NCI-H2029 treated with DMSO at 0.1 percent for 48 hours (cell line): ENCODE measurements around the gene ARHGDIG.

Experiments
- DNase-seq: peaks from one replicate; lab custom pipeline; 2025; lab: John Stamatoyannopoulos, UW

Gene ARHGDIG

DNA sequence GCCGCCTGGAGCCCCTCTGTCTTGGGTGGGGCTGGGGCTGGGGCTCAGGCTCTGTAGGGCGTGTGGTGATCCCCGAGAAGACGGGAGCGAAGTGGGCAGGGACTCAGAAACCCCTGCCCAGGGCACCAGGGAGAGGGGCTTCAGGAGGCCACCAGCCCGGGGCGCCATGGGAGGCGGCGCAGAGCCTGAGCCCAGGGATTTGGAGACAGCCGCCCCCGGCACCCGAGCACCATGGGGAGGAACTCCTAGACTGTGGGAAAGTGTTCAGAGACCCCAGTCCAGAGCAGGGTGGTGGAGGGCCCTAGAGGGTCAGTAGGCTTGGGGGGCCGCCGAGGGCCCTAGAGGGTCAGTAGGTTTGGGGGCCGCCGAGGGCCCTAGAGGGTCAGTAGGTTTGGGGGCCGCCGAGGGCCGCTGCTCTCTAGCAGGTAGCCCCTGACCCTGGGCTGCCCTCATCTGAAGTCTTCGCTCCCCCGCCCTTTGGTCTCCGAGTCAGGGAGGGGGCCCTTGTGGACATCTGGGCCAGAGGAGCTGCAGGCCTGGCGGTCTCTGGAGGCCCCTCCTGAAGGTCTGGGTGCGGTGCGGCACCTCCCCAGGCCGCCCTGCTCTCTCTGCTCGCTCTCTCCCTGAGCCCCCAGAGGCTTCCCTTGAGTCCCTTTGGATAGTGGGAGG lies 734 bp downstream of the ARHGDIG start:
- no peak for DNase-seq

DNA sequence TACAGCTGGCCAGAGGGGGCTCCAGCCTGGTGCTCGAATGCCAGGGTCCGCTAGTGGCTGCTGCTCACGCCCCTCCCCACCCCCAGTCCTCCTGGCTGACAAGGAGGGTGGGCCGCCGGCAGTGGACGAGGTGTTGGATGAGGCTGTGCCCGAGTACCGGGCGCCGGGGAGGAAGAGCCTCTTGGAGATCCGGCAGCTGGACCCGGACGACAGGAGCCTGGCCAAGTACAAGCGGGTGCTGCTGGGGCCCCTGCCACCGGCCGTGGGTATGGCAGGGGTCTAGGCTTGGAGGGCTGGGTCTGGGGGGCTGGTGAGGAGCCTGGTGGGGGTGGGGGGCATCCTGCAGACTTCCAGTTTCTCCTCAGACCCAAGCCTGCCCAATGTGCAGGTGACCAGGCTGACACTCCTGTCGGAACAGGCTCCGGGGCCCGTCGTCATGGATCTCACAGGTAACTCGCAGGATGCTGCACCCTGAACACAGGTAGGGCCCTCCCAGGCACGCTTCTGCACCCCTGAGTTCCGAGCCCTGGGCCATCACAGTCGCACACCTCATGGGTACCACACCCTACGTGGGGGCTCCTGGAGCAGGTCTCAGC lies 1.4 kb downstream of the ARHGDIG start:
- DNase-seq: no peak

DNA sequence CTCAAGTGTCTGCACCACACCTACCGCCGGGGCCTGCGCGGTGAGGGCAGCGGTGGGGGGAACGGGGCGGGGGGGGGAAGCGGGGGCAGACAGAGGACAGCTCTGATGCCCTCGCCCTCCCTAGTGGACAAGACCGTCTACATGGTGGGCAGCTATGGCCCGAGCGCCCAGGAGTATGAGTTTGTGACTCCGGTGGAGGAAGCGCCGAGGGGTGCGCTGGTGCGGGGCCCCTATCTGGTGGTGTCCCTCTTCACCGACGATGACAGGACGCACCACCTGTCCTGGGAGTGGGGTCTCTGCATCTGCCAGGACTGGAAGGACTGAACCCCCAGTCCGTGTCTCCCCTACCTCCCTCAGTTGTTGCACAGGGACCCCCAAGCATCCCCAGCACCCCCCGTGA lies 2.1 kb downstream of the ARHGDIG start:
- no peak for DNase-seq

DNA sequence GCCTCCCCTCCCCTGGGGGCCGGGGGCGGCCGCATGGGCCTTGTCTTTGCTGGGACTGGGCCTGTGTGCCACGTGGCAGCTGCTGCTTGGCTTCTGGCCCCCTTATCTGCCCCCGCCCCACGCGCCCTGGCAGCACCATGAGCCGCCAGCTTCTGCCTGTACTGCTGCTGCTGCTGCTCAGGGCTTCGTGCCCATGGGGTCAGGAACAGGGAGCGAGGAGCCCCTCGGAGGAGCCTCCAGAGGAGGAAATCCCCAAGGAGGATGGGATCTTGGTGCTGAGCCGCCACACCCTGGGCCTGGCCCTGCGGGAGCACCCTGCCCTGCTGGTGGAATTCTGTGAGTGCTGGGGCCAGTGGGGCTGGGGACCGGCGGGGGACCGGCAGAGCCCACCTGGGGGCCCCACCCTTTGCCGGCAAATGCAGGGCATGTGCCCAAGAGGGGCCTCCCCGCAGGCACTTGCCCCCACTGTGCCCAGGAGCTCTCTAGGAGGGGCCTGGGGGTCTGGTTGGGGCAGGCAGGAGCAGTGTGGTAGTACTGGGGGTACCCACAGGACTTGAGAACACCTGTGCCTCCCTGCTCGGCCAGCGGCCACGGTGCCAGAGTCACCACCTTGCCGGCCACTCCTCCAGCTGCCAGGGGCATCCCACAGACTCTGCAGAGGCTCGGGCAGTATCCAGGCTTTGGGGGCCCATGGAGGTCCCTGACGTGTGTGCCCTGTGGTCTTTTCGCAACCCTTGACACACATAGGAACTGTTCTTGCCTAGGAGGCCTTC lies 2.8 kb downstream of the ARHGDIG start, which contains the start of gene PDIA2:
TSS of gene PDIA2 (plus strand) at position 132 of the 773 bp plus-strand sequence. CDS start at position 138, 6 bp downstream.
- no peak for DNase-seq

DNA sequence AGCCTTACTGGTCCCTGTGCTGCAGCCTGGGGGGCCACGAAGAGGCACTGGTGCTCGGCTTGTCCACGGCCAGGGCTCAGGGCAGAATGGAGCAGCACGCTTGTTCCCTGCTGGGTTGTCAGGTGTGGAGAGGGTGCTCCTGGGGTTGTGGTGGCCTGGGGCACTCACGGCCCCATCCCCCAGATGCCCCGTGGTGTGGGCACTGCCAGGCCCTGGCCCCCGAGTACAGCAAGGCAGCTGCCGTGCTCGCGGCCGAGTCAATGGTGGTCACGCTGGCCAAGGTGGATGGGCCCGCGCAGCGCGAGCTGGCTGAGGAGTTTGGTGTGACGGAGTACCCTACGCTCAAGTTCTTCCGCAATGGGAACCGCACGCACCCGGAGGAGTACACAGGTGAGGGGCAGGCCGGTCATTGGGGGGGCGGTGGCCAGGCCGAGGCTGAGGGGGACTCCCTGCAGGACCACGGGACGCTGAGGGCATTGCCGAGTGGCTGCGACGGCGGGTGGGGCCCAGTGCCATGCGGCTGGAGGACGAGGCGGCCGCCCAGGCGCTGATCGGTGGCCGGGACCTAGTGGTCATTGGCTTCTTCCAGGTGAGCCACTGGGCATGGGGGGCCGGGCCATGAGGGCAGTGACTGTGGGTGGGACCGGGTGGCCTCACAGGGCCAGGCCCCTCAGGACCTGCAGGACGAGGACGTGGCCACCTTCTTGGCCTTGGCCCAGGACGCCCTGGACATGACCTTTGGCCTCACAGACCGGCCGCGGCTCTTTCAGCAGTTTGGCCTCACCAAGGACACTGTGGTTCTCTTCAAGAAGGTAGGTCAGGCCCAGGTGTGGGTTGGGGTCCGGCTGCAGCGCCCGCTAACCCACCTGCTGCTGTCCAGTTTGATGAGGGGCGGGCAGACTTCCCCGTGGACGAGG lies 4.1 kb downstream of the ARHGDIG start:
- DNase-seq: no peak

DNA sequence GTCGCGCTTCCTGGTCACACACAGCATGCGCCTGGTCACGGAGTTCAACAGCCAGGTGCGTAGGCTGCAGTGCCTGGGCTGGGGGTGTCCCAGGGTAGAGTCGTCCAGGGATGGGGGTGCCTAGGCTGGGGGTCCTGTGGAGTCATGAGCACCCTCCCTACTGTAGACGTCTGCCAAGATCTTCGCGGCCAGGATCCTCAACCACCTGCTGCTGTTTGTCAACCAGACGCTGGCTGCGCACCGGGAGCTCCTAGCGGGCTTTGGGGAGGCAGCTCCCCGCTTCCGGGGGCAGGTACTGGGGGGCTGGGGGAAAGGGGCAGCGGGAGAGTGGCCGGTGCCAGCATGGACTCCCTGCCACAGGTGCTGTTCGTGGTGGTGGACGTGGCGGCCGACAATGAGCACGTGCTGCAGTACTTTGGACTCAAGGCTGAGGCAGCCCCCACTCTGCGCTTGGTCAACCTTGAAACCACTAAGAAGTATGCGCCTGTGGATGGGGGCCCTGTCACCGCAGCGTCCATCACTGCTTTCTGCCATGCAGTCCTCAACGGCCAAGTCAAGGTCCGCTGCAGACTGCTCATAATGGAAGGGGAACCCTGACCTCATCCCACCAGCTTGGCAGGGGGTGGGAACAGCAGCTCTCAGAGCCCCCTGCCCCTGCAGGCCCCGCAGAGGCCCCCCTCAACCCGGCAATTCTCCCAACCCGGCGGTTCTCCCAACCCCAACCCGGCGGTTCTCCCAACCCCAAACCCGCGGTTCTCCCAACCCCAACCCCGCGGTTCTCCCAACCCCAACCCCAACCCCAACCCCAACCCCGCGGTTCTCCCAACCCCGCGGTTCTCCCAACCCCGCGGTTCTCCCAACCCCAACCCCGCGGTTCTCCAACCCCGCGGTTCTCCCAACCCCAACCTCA lies 5.0 kb downstream of the ARHGDIG start:
- no peak for DNase-seq

DNA sequence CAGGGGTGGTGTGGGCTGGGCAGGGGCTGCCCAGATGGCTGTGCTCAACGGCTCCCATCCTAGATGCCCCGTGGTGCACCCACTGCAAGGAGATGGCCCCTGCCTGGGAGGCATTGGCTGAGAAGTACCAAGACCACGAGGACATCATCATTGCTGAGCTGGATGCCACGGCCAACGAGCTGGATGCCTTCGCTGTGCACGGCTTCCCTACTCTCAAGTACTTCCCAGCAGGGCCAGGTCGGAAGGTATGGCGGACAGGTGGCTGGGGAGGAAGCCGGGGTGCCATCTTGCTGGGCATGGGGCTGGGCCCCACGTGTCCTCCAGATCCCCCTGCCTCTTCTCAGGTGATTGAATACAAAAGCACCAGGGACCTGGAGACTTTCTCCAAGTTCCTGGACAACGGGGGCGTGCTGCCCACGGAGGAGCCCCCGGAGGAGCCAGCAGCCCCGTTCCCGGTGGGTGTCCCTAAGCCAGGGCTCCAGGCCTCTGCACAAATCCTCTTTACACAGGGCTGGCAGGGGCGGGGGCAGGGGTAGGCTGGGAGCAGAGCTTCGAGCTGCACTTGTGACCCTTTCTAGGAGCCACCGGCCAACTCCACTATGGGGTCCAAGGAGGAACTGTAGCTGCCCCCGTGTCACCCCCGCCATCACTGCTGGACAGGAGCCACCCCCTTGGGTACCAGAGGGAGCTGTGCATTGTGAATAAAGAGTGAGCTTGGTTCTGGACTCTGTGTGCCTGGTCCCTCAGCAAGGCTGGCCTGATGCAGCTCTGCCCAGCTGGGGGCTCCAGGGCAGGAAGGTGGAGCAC lies 6.3 kb downstream of the ARHGDIG start:
- DNase-seq: no peak

DNA sequence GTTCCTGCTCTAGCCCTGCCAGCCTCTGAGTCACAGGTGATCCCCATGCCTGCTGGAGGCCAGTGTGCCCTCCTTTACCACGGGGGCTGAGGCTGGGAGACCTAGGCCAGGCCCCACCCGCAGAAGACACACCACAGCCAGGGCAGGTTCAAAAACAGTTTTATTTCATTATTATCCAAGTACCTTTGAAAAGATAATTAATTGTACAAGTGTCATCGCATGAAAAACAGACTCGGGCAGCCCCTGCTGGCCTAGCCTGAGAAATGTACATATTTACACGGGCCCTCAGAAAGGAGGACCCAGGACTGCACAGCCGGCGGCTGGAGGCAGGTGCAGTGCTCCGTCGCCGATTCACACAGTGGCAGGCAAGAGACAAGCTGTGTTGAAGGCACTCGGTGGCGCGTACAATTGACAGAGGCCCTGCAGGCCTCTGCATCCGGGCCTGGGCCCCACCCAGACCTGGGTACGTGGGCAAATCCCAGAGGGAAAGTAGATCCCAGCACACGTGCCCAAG lies 7.0 kb downstream of the ARHGDIG start:
- no peak for DNase-seq

DNA sequence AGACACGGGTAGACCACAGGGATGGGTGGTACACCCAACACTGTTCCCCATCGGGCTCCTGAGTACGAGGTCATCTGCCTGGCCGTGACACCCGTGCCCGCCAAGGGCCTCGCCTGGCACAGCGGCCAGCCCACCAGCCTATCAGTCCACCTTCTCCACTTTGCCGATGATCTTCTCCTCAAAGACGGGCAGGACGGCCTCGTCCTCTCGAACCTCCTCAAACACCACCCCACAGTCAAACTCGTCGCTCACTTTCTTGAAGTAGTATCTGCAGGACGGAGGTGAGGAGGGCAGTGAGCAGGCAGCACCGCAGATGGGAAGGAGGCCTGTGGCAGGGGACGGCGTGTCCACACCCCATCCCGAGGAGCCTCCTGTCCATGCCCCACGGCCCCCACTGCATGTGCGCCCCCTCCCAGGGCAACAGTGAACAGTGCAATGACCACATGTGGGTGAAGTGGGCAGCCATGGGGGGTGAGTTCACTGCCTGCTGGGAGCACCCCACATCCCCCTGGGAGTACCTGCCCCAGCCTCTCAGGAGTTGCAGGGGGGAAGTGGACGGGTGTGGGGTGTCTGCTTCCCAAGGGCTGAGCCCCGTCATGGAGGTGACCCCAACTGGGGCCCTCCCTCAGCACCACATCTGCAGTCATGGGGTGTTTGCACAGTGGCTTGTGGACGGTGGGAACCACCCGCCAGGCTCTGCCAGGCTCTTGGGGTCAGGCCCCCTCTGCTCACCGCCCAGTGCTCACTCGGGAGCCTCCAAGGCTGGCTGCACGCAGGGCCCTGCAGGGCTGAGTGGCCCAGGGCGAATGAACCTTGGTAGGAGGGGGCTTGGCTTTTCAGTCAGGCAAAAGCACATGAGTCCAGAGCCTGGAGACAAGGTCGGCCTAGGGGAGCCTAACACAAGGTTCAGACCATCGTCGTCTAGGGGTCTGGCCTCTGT lies 7.9 kb downstream of the ARHGDIG start:
- no peak for DNase-seq

DNA sequence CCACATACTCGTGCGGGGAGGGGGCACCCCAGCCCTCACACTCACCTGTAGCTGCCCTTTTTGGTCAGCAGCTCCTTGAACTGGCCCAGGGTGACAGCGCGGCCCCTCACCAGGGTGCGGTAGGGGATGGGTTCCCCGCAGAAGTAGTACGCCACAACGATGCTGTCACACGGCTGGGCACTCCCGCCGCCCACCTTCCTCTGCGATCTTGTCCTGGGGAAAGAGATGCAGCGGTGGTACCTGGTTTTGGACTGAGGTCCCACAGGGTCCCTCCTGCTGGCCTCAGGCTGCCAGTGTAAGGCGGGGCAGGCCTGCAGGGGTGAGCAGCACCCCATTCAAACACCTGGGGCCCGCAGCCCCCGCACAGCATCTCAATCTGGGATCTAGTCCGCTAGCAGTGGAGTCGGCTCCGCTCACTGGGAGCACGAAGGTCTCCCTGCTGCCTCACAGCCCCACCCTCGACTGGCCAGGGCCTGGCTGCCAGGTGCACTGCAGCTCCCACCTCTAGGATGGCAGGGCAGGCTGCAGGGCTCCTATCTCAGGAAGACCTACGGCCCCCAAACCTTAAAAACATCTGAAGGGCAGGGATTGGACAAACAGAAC lies 9.1 kb downstream of the ARHGDIG start:
- no peak for DNase-seq

DNA sequence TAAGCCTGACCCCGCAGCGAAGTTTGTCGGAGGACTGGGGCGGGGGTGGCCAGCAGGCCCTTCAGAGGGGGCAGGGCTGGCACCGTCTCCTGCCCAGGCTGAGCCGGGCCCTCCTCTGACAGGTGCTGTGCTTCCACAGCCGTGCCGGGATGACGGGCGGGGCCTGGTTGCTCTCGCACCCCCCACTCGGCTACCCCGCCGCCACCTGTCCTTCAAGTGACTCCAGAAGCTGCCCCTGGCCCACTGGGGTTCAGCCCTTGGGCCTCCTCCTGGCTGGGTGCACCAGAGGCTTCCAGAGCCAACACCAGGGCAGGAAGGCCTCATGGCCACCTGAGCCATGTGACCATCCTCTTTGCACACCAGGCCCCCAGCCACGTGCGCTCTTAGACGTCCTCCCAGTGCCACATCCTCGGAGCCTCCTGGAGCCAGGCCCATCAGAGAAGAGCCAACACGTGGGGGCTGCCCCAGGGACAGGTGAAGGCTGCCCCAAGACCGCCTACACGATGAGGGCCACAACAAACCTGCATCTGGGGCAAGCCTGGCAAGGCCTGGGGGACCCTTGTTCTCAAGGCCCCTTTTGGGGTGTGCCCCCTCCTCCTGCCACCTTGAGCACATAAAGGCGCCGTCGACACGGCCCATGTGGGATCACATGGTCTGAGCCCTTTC lies 9.8 kb downstream of the ARHGDIG start:
- no peak for DNase-seq

DNA sequence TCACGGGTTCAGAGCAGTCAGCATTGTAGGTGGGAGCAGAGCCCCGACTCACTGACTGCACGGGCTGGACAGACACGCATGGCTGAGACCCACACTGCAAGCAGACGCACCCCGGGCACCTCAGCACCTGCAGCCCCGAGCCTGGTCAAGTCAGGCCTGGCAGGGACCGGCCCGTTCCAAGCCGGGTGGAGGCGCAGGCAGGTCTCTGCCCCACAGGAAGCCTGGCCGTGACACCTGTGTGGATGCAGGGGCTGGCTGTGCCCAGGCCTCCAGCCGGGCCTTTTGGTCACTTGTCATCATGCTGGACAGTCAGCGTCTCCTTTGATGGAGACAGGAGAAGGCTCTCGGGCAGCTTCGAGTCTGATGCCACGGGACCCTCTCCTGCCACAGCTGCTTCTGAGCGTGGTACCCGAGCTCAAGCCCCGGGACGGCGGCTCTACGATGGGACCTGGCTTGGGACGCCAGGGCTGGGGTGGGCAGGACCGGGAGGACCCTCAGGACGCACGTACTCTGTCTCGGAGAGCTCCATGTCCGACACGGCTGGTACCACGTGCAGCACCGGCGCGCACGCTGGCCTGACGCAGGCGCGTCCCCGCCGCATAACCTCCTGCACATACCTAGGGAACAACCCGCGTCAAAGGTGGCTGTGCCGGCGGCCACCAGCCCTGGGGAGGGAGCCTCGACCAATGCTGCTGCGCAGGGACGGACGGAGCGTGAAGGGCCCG lies 10.5 kb downstream of the ARHGDIG start:
- DNase-seq: no peak

DNA sequence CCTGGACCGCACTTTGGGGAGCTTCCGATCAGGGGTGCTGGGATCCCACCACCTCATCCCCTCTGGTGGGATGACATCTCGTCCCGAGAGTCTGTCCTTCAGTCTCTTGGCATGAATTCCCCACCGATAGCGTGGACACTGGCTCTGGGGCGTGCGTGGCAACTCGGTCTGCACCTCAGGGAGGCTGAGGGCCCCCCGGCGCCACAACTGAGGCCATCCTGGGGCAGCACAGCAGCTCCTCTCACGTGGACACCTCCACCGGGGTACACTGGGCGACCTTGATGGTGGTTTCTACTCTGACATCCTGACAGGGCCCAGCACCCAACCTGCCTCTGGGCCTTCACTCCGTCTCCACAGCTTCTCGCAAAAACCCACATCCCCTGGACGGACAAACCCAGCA lies 11.1 kb downstream of the ARHGDIG start:
- no peak for DNase-seq

DNA sequence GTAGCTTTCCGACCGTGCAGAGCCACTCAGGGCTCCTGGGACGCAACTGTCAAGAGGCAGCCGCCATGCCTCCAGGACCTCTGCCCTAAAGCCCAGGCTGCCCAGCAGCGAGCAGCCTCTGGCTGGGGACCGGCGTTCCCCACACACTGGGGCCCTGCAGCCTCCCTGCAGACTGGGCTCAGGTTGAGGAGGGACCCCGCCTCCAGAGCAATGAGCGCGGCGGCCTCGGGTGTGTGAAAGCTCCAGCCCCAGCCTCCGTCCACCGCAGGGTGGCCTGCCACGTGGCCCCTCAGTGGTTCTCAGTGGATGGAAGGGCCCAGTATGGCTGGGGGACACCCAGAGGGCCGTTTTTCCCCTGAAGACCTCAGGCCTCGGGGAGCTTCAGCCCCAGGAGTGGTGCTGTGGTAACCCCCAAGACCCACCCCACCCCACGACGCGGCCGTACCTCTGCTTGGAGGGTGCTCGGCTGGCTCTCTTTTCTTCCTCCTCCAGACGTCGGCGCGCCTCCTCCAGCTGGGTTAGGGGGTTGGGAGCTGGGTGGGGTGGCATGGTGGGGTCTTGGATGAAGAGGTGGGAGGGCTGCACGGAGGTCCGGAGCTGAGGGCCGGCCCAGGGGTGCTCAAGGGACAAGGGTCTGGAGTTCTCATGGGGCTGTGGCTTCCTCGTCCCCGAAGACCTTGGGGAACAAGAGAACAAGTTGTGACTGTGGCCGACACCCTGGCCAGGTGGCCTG lies 12.8 kb downstream of the ARHGDIG start:
- DNase-seq: no peak

DNA sequence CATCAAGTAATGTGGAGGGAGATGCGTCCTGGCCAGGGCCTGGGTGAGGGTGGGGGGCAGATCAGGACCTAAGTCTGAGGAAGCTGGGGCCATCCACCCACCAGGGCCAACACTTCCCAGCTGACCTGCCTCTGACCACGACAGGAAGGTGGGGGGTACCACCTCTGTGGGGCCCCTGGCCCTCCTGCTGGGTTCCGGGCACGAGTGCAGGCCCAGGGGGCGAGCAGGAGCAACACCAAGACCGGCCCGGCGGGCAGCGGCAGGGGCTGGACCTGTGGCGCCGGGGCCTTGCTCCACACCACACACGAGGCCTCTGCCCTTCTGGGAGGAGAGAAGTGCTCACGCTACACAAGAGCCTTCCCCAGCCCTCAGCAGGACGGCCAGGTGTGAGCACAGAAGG lies 15.9 kb downstream of the ARHGDIG start:
- no peak for DNase-seq

DNA sequence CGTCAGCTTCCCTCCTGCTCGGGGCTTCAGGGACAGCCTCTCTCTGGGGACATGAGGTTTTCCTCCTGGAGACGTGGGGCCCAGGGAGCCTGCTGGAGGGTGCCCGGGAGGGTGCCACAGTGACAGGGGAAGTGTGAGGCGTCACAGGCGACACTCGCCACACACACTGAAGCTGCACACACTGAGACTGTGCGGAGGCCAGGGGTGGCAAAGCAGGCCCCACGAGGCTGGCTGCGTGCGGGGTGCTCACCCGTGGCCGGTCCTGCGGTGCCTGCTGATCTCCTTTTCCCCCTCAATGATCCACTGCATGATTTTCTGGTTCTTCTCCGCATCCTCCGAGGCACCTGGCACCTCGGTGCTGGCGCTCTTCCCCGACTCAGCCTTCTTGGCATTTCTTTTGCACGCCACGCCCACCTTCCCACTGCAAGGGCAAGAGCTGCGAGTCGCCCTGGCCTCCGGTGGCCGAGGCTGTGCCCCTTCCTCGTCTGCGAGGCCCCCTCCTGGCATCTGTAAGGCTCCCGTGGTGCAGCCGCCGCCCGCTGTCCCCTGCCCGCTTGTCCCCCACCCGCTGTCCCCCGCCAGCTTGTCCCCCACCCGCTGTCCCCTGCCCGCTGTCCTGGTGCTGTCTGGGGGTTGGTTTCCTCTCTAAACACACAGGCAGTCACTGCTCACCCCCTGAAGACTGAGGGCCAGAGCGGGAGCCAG lies 16.6 kb downstream of the ARHGDIG start:
- DNase-seq: no peak
